ENCODE measurements around the gene KHDRBS1.

Gene KHDRBS1

DNA sequence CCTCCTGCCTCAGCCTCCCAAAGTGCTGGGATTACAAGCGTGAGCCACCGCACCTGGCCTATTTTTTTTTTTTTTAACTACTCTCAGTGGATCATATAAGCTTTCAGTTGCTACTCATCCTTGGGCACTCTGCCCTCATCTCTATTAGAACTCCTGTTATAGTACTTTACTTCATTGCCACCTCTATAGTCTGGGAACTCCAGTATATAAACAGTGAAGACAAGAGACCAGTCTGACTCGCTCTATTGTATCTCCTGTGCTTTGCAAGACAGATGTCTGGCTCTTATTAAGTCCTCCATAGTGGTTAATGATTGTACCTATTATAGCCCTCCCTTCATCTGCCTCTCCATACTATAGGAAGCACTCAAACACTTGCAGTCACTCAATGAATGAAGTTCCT, 15.1 kb downstream of the KHDRBS1 start:
- no peak for DNase-seq (ENCODE audit: low read depth)
- TF ChIP-seq, protein P1, sequence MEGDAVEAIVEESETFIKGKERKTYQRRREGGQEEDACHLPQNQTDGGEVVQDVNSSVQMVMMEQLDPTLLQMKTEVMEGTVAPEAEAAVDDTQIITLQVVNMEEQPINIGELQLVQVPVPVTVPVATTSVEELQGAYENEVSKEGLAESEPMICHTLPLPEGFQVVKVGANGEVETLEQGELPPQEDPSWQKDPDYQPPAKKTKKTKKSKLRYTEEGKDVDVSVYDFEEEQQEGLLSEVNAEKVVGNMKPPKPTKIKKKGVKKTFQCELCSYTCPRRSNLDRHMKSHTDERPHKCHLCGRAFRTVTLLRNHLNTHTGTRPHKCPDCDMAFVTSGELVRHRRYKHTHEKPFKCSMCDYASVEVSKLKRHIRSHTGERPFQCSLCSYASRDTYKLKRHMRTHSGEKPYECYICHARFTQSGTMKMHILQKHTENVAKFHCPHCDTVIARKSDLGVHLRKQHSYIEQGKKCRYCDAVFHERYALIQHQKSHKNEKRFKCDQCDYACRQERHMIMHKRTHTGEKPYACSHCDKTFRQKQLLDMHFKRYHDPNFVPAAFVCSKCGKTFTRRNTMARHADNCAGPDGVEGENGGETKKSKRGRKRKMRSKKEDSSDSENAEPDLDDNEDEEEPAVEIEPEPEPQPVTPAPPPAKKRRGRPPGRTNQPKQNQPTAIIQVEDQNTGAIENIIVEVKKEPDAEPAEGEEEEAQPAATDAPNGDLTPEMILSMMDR (IDR thresholded peaks at IDR 0.05; ENCODE audit: control insufficient read depth, extremely low read depth, insufficient read depth), result no peak
- no peak overlapping the region for H3K4me3 ChIP-seq (ENCODE audit: low read depth, low read length)

DNA sequence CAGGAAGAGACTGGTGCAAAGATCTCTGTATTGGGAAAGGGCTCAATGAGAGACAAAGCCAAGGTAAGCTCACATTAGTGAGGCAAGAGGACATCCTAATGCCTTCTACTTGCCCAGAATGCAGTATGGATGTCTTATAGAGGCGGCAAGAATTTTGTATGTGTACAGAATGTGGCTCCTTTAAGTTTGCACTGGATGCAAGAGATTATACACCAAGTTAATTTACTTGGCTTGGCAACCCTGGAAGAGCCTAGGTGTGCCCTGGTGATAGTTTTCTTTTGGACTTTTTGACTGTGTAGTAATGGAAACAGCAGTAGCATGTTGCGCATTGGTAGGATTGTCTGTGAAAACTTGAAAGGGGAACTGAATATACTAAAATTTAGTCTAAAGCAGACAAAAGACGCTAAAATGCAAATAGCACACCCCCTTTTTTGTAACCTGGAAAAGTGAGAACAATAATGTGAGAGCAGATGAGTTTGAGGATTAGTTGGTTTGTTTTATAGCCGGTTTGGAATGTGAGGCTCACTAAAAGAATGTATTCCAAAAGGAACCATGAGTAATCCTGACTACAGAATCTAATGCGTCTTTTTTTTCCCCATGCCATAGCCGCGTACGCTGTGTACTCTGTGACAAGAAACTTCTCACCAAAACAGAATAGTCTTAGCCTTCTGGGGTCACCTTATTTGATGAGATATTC, 18.1 kb downstream of the KHDRBS1 start:
- H3K4me3 ChIP-seq (ENCODE audit: low read depth, low read length), result no peak overlapping the region
- DNase-seq (ENCODE audit: low read depth), result no peak
- TF ChIP-seq, protein P1 (IDR thresholded peaks at IDR 0.05; ENCODE audit: control insufficient read depth, extremely low read depth, insufficient read depth), result no peak

DNA sequence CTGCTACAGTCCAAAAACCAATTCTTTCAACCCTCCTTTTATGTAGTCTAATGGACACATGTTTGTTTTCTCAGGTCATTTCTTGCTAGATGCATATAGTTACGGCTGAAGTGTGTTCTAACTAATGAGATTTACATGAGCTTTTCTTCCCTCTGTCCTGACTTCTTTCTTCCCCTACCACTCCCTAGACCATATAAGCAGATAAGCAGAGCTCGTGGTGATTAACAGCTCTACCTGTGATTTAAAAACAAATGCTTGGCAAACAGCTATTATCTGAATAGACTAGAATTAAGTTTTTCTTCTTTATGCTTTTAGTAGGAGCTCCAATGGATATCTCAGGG, 18.6 kb downstream of the KHDRBS1 start:
- no peak for DNase-seq (ENCODE audit: low read depth)
- TF ChIP-seq, protein P1 (IDR thresholded peaks at IDR 0.05; ENCODE audit: control insufficient read depth, extremely low read depth, insufficient read depth), result no peak
- no peak overlapping the region for H3K4me3 ChIP-seq (ENCODE audit: low read depth, low read length)

DNA sequence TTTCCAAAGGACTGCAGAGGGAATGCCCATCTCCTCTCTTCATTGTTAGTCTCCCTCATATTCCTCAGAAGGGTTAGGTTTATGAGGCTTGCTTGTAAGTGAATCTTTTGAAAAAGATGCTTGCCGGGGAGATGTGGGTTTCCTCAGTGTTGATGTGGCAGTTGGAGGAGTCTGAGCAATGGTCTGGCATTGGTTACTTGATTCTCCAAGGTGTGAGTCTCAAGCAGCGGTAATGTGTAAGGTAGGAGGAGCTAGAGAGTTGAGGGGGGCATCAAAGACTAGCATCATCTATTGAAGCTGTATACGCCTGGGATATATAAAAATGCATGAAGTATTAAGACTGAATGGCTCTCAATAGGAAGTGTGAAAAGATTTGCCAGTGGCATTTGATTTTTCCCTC, 21.5 kb downstream of the KHDRBS1 start:
- TF ChIP-seq, protein P1 (IDR thresholded peaks at IDR 0.05; ENCODE audit: control insufficient read depth, extremely low read depth, insufficient read depth), result no peak
- H3K4me3 ChIP-seq (ENCODE audit: low read depth, low read length), result no peak overlapping the region
- no peak for DNase-seq (ENCODE audit: low read depth)

DNA sequence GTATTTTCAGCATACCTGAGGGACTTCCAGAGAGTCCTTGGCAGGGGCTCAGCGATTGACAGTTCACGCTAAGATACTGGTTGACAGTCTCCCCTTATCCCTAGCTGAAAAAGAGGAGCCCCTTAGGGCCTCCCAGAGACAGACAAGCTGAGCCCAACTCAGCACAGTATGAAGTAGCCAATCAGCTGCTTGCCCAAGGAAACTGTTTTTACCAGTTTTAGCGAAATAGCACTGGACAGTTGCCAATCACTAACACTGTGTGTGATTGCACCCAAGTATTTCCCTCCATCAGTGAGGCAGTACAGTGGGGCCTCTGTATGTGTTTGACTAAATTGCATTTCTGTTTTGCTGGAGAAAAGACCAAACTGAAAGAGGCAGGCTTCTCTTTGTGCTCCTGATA, 27.0 kb downstream of the KHDRBS1 start:
- DNase-seq (ENCODE audit: low read depth), result no peak
- H3K4me3 ChIP-seq (ENCODE audit: low read depth, low read length), result no peak overlapping the region
- TF ChIP-seq, protein P1 (IDR thresholded peaks at IDR 0.05; ENCODE audit: control insufficient read depth, extremely low read depth, insufficient read depth), result no peak

DNA sequence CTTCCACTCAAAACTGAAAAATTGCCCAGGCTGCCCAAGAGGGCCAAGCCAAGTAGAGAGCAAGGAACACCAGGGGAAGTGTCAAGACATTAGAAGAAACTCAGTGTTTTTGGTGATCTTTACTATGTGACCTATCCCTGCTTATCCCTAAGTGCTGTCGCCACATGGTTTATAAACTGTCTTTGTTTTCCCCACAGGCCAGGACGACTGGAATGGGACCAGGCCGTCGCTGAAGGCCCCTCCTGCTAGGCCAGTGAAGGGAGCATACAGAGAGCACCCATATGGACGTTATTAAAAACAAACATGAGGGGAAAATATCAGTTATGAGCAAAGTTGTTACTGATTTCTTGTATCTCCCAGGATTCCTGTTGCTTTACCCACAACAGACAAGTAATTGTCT, 28.7 kb downstream of the KHDRBS1 start:
- TF ChIP-seq, protein P1 (IDR thresholded peaks at IDR 0.05; ENCODE audit: control insufficient read depth, extremely low read depth, insufficient read depth), result no peak
- DNase-seq (ENCODE audit: low read depth), result no peak
- no peak overlapping the region for H3K4me3 ChIP-seq (ENCODE audit: low read depth, low read length)

DNA sequence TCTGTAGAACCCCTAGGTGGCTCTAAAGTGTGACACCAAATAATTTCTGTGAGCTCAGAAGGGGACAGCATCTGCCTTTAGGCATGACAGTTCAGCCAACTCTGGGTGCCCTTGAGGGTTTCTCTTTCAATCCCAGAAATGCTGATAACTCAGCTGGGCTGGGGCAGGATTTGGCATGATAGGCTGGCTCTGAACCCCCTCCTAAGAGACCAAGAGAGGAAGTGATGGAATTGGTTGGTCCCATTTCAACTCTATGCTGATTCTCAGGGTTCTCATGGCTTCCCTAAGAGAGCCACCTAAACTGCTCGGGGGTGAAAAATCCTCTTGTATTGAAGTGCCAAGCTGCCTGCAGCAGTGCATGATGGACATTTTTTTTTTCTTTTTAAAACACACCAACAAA, 30.6 kb downstream of the KHDRBS1 start:
- TF ChIP-seq, protein P1 (IDR thresholded peaks at IDR 0.05; ENCODE audit: control insufficient read depth, extremely low read depth, insufficient read depth), result no peak
- DNase-seq (ENCODE audit: low read depth), result no peak
- H3K4me3 ChIP-seq (ENCODE audit: low read depth, low read length), result no peak overlapping the region
